ENCODE results near the gene TMEM200C.

DNA sequence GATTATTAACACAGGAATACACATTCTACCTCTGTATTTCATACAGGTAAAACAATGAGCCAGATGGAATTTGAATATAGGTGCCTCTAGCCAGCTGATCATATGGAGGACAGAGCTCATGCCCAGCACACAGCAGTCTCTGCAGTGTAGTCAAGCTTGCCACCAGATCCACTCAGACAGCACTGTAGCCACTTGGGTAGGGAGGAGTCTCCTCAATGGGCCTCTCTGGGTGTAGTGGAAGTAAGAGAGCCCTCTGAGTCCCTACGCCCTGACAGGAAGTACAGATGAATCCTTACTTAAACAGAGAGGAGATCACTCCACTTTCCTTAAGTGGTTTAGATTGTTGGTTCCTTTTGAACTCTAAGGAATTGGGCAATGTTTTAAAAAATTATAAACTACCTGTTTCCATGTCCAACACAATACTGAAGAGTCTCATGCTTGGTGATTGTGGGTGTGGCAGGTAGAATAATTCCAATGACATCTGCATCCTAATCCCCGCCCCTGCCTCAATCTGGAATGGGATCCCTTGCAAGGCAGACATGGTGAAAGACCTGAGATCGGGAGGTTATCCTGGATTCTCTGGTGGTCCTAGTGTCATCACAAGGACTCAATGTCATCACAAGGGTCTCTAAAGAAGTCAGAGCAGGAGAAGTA, 23.0 kb upstream of the TMEM200C start:
- TF ChIP-seq, protein P1, sequence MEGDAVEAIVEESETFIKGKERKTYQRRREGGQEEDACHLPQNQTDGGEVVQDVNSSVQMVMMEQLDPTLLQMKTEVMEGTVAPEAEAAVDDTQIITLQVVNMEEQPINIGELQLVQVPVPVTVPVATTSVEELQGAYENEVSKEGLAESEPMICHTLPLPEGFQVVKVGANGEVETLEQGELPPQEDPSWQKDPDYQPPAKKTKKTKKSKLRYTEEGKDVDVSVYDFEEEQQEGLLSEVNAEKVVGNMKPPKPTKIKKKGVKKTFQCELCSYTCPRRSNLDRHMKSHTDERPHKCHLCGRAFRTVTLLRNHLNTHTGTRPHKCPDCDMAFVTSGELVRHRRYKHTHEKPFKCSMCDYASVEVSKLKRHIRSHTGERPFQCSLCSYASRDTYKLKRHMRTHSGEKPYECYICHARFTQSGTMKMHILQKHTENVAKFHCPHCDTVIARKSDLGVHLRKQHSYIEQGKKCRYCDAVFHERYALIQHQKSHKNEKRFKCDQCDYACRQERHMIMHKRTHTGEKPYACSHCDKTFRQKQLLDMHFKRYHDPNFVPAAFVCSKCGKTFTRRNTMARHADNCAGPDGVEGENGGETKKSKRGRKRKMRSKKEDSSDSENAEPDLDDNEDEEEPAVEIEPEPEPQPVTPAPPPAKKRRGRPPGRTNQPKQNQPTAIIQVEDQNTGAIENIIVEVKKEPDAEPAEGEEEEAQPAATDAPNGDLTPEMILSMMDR (IDR thresholded peaks at IDR 0.05; ENCODE audit: low read length): no peak
- TF ChIP-seq EZH2 (optimal IDR thresholded peaks at IDR 0.05; ENCODE audit: low read depth, low read length): no peak
